HepG2 (cell line): ENCODE results near the gene DICER1. TPM values are rescaled to one million over a fixed set of nuclear protein-coding genes. Genes with fewer than 3 reads are reported as not detected.
A peak's percentile ranks its signal among the peaks of the same experiment; 100 is the strongest.

Source experiments
- KAT7 ChIP-seq: IDR thresholded peaks from 2 replicates; pipeline ENCODE4 v1.6.1; 2018; ENCODE audit warnings: borderline replicate concordance, missing compliant biosample characterization
- KLF16 ChIP-seq, 2 experiments: sonication (generic) in 1 of 2; formaldehyde crosslinking in 1 of 2; IDR thresholded peaks; 2 replicates each; pipeline versions ENCODE4 v1.6.1 to v1.8.0; 2016 to 2023; ENCODE audit warnings: missing genetic modification reagents in 2 of 2, missing compliant biosample characterization in 1 of 2
- MAFF ChIP-seq: IDR thresholded peaks from 2 replicates; pipeline ENCODE4 v1.6.1; 2011; ENCODE audit warnings: low read depth, low read length, improper control_type of control experiment
- MAFG ChIP-seq: sonication (generic); formaldehyde crosslinking; IDR thresholded peaks from 2 replicates; pipeline ENCODE4 v1.5.1; 2020; ENCODE audit warnings: mild to moderate bottlenecking, missing genetic modification reagents
- MAFK ChIP-seq, 2 experiments: IDR thresholded peaks in 1 of 2; conservative IDR thresholded peaks in 1 of 2; 2 replicates each; pipeline ENCODE4 v1.6.1; 2011; ENCODE audit warnings: improper control_type of control experiment in 2 of 2, low read length in 2 of 2
- NR2F1 ChIP-seq, 2 experiments: fragments of 450-650 bp in 1 of 2; formaldehyde crosslinking in 1 of 2; IDR thresholded peaks; 2 replicates each; pipeline versions ENCODE4 v1.5.0 to v1.6.1; 2016 to 2020; ENCODE audit warnings: mild to moderate bottlenecking in 1 of 2, missing compliant biosample characterization in 1 of 2, missing genetic modification reagents in 1 of 2, moderate library complexity in 1 of 2
- PLSCR1 ChIP-seq: sonication (generic); formaldehyde crosslinking; IDR thresholded peaks from 2 replicates; pipeline ENCODE4 v1.5.0; 2020; ENCODE audit warnings: missing genetic modification reagents, mild to moderate bottlenecking, borderline replicate concordance
- PRMT3 ChIP-seq: sonication (generic); formaldehyde crosslinking; IDR thresholded peaks from 2 replicates; pipeline ENCODE4 v1.8.1; 2022; ENCODE audit warnings: low read depth, mild to moderate bottlenecking, moderate library complexity, missing genetic modification reagents, borderline replicate concordance
- SRSF1 ChIP-seq: fragments of 200-400 bp; formaldehyde crosslinking; optimal IDR thresholded peaks from 2 replicates; pipeline ENCODE3; 2017; ENCODE audit warnings: mild to moderate bottlenecking, low read depth, low read length, moderate library complexity
- SUZ12 ChIP-seq: fragments of 150-350 bp; IDR thresholded peaks from 2 replicates; pipeline ENCODE4 v1.6.1; 2014; ENCODE audit warnings: low read depth, low read length
- TEF ChIP-seq: sonication (generic); formaldehyde crosslinking; IDR thresholded peaks from 2 replicates; pipeline ENCODE4 v1.5.0; 2020; ENCODE audit warnings: missing genetic modification reagents
- TFDP2 ChIP-seq: sonication (generic); formaldehyde crosslinking; IDR thresholded peaks from 2 replicates; pipeline ENCODE4 v1.4.0; 2020; ENCODE audit warnings: missing genetic modification reagents
- TOPORS ChIP-seq: sonication (generic); formaldehyde crosslinking; IDR thresholded peaks from 2 replicates; pipeline ENCODE4 v1.8.0; 2023; ENCODE audit warnings: mild to moderate bottlenecking, missing genetic modification reagents
- ZNF510 ChIP-seq: sonication (generic); formaldehyde crosslinking; IDR thresholded peaks from 2 replicates; pipeline ENCODE4 v1.4.0; 2020; ENCODE audit warnings: low read depth, mild to moderate bottlenecking, missing genetic modification reagents
- ZNF572 ChIP-seq: sonication (generic); formaldehyde crosslinking; IDR thresholded peaks from 2 replicates; pipeline ENCODE4 v1.5.1; 2020; ENCODE audit warnings: mild to moderate bottlenecking, missing genetic modification reagents
- ZNF614 ChIP-seq: IDR thresholded peaks from 2 replicates; pipeline ENCODE4 v1.6.1; 2018; ENCODE audit warnings: missing biosample characterization, missing genetic modification reagents, inconsistent platforms, borderline replicate concordance
- ZNF646 ChIP-seq: sonication (generic); formaldehyde crosslinking; IDR thresholded peaks from 2 replicates; pipeline ENCODE4 v1.9.0; 2021; ENCODE audit warnings: mild to moderate bottlenecking, missing genetic modification reagents
- ZNF674 ChIP-seq: sonication (generic); formaldehyde crosslinking; IDR thresholded peaks from 2 replicates; pipeline ENCODE4 v1.5.0; 2020; ENCODE audit warnings: low read depth, mild to moderate bottlenecking, missing genetic modification reagents
- ZNF768 ChIP-seq: sonication (generic); formaldehyde crosslinking; IDR thresholded peaks from 2 replicates; pipeline ENCODE4 v1.4.0; 2020; ENCODE audit warnings: missing genetic modification reagents
- polyA plus RNA-seq, 8 experiments: library from polyadenylated mRNA; depleted of rRNA in 3 of 8; stranded (reverse) in 7 of 8; unstranded in 1 of 8; fragments of >200 nt; fragmentation: Illumina TruSeq in 4 of 8; extraction: Trizol in 4 of 8; gene quantifications; 2 replicates each; pipeline versions ENCODE4 v1.2.1 to v1.2.3, GENCODE V29; 2011 to 2016; ENCODE audit warnings: low read depth in 4 of 8, missing spikeins in 1 of 8, mixed read lengths in 1 of 8; ENCODE audit not compliant: insufficient read depth in 1 of 8
- total RNA-seq, 5 experiments: library from RNA; depleted of rRNA; stranded (reverse); fragments of >200 nt; fragmentation: Illumina TruSeq; extraction: Trizol; gene quantifications; 2 replicates each; pipeline ENCODE4 v1.2.3, GENCODE V29; 2016; ENCODE audit warnings: low read depth in 1 of 5

DICER1 gene
- total and polyA plus RNA-seq, 2 of the 13 experiments (the other 11 are each of a cell fraction or from before 2014, with no cell fraction given) = 31.8 to 61.9 TPM

- TF ChIP-seq PLSCR1 (CRISPR knock-in tag) (no peak), TEF (CRISPR knock-in tag) (no peak), ZNF674 (no peak), KLF16 (CRISPR knock-in tag; IDR thresholded peaks at IDR 0.05) (no peak), TOPORS (no peak), SUZ12 (no peak), ZNF572 (no peak), ZNF768 (CRISPR knock-in tag) (no peak), ZNF510 (CRISPR knock-in tag) (no peak), TFDP2 (no peak), MAFG (CRISPR knock-in tag) (0 out of 2 replicates have a peak, but pooled peaks have one; percentile 41), KAT7 (CRISPR knock-in tag) (no peak), MAFF (peak; percentile 76), NR2F1 (CRISPR knock-in tag; IDR thresholded peaks at IDR 0.05) (no peak), ZNF646 (CRISPR knock-in tag) (no peak), ZNF614 (CRISPR knock-in tag) (no peak), MAFK (conservative IDR thresholded peaks at IDR 0.05 in 1 of 2, IDR thresholded peaks at IDR 0.05 in 1 of 2; ENCODE audit: low read length in 2 of 2) (peak; percentile 74 to 76), PRMT3 (no peak), SRSF1 (no peak)
Measured at GRCh38 chr14:95185033-95185766, 27.9 kb upstream of the DICER1 start (continued).
